GM12801 (cell line): Measurements from ENCODE around the gene TMEM63A.

Experiments used
- TF ChIP-seq, protein P1 (sequence below): IDR thresholded peaks from one replicate; pipeline ENCODE4 v1.5.1; 2011; ENCODE audit warnings: control low read depth; ENCODE audit not compliant: insufficient read length; ENCODE audit errors: extremely low read depth

The TMEM63A gene

DNA sequence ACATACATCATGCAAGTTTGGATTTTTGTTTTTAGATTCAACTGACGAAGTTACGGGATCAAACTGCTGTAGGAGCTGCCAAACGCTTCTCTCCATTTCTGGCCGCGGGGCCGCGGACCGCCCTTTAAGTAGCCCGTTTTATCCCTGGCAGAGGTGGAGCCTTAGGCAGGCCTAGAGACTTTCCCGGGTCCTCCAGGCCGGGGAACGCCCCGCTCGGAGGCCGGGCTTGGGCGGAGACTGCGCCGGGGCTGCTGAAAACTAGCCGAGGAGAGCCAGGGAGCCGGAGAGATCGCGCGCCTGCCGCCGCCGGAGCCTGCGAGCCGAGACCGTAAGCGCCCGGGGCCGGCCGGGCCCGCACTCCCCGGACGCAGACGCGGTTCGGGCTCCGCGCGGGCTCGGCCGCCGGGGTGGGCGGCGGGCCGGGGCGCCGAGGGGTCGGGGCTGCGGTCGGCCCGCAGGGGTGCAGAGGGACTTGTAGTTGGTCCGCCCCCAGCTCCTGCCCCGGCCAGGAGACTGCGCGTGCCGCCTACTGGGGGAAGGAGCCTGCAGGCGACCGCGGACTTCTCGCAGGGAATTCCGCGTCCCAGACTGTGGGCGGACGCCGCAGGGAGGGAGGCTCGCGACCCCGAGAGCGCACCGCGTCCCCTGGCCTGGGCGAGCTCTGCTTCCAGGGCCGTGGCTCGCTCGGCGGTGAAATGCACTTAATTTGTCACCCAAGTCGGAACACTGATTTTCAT, 72.2 kb downstream of the TMEM63A start, which contains the start of gene EPHX1:
EPHX1 (plus strand) TSS at position 283 of the 737 bp plus-strand sequence. CDS start 18,606 bp downstream, outside the sequence.
- TF ChIP-seq, protein P1, sequence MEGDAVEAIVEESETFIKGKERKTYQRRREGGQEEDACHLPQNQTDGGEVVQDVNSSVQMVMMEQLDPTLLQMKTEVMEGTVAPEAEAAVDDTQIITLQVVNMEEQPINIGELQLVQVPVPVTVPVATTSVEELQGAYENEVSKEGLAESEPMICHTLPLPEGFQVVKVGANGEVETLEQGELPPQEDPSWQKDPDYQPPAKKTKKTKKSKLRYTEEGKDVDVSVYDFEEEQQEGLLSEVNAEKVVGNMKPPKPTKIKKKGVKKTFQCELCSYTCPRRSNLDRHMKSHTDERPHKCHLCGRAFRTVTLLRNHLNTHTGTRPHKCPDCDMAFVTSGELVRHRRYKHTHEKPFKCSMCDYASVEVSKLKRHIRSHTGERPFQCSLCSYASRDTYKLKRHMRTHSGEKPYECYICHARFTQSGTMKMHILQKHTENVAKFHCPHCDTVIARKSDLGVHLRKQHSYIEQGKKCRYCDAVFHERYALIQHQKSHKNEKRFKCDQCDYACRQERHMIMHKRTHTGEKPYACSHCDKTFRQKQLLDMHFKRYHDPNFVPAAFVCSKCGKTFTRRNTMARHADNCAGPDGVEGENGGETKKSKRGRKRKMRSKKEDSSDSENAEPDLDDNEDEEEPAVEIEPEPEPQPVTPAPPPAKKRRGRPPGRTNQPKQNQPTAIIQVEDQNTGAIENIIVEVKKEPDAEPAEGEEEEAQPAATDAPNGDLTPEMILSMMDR, result no peak

GRCh38 chr1:225808136-225808535, 74.0 kb downstream of the TMEM63A start:
- TF ChIP-seq, protein P1, result no peak

- TF ChIP-seq, protein P1, result no peak
These were observed 75.9 kb downstream of the TMEM63A start for GRCh38 chr1:225806249-225806648.
